Liver (tissue), 9 donors: ENCODE data around the gene RNU6-9. TPM values are rescaled to one million over a fixed set of nuclear protein-coding genes. Genes with fewer than 3 reads are reported as not detected.

Source experiments
- DNase-seq: peaks from one replicate; pipeline ENCODE4 v3.0.0-alpha.2; 2017; ENCODE audit warnings: low spot score
- H3K27ac ChIP-seq, 2 donors: one replicate each; pipeline ENCODE4 v1.7.0; 2013; ENCODE audit warnings: inconsistent platforms in 2 of 2, low read length in 2 of 2, control low read depth in 1 of 2, low read depth in 1 of 2, mild to moderate bottlenecking in 1 of 2
- H3K27me3 ChIP-seq, 4 donors: one replicate each; pipeline versions ENCODE4 v1.6.1 to v1.7.0; 2013; ENCODE audit warnings: low read length in 3 of 4, inconsistent platforms in 1 of 4, mild to moderate bottlenecking in 1 of 4, moderate library complexity in 1 of 4; ENCODE audit not compliant: control insufficient read depth in 4 of 4, insufficient read depth in 4 of 4
- H3K36me3 ChIP-seq, 4 donors: one replicate each; pipeline versions ENCODE4 v1.6.1 to v1.7.0; 2013; ENCODE audit warnings: low read length in 3 of 4, mild to moderate bottlenecking in 3 of 4, low read depth in 1 of 4, moderate library complexity in 1 of 4; ENCODE audit not compliant: control insufficient read depth in 4 of 4, insufficient read depth in 3 of 4
- H3K4me1 ChIP-seq, 4 donors: one replicate each; pipeline versions ENCODE4 v1.6.1 to v1.7.0; 2013; ENCODE audit warnings: low read length in 3 of 4, mild to moderate bottlenecking in 3 of 4, moderate library complexity in 1 of 4; ENCODE audit not compliant: control insufficient read depth in 4 of 4, insufficient read depth in 4 of 4
- H3K4me3 ChIP-seq, 3 donors: one replicate each; pipeline versions ENCODE4 v1.6.1 to v1.7.0; 2013; ENCODE audit warnings: low read length in 3 of 3, control low read depth in 1 of 3, low read depth in 1 of 3, mild to moderate bottlenecking in 1 of 3
- H3K9ac ChIP-seq, 2 donors: one replicate each; pipeline ENCODE4 v1.7.0; 2013; ENCODE audit warnings: low read length in 2 of 2, mild to moderate bottlenecking in 2 of 2, moderate library complexity in 2 of 2, control low read depth in 1 of 2, low read depth in 1 of 2
- H3K9me3 ChIP-seq, 4 donors: one replicate each; pipeline versions ENCODE4 v1.6.1 to v1.7.0; 2013; ENCODE audit warnings: low read length in 3 of 4; ENCODE audit not compliant: control insufficient read depth in 4 of 4
- GABPA ChIP-seq, 2 donors: IDR thresholded peaks in 1 of 2; conservative IDR thresholded peaks in 1 of 2; 2 replicates each; pipeline ENCODE4 v1.6.1; 2016; ENCODE audit warnings: antibody characterized with exemption in 2 of 2, mild to moderate bottlenecking in 1 of 2, moderate library complexity in 1 of 2
- HNF4A ChIP-seq, 2 donors: conservative IDR thresholded peaks; 2 replicates each; pipeline ENCODE4 v1.6.1; 2016; ENCODE audit warnings: antibody characterized with exemption in 2 of 2, mild to moderate bottlenecking in 2 of 2
- RXRA ChIP-seq, 2 donors: IDR thresholded peaks; 2 replicates each; pipeline ENCODE4 v1.6.1; 2017 to 2018; ENCODE audit warnings: antibody characterized with exemption in 2 of 2, mild to moderate bottlenecking in 1 of 2
- YY1 ChIP-seq: IDR thresholded peaks from 2 replicates; pipeline ENCODE4 v1.6.1; 2016; ENCODE audit warnings: antibody characterized with exemption, mild to moderate bottlenecking
- WGBS: extraction: QIAGEN DNeasy Blood & Tissue Kit; methylation state at CpG from one replicate; pipeline ENCODE4 v1.1.7; 2013; 5-methylcytosine and 5-hydroxymethylcytosine counted together
- polyA plus RNA-seq, 2 donors: library from polyadenylated mRNA; stranded (reverse) in 1 of 2; unstranded in 1 of 2; fragments of 200-250 nt in 1 of 2; fragments of >200 nt in 1 of 2; fragmentation: Nextera tagmentation in 1 of 2; extraction: Ambion mirVana in 1 of 2; gene quantifications; one replicate each; pipeline versions ENCODE4 v1.2.1 to v1.2.3, GENCODE V29; 2013 to 2015
- total RNA-seq, 2 donors: library from RNA; depleted of rRNA; stranded (reverse); fragments of >200 nt; gene quantifications; one replicate each; pipeline ENCODE4 v1.2.3, GENCODE V29; 2014
- TF ChIP-seq, protein P1 (sequence below): IDR thresholded peaks from 2 replicates; pipeline ENCODE4 v1.6.1; 2016; ENCODE audit warnings: antibody characterized with exemption, mild to moderate bottlenecking
- donor health status: healthy.
- donor health status: healthy.
- donor health status: healthy.
- donor health status: healthy.
- donor health status: healthy.

Gene RNU6-9
- total and polyA plus RNA-seq, 4 donors: not detected

DNA sequence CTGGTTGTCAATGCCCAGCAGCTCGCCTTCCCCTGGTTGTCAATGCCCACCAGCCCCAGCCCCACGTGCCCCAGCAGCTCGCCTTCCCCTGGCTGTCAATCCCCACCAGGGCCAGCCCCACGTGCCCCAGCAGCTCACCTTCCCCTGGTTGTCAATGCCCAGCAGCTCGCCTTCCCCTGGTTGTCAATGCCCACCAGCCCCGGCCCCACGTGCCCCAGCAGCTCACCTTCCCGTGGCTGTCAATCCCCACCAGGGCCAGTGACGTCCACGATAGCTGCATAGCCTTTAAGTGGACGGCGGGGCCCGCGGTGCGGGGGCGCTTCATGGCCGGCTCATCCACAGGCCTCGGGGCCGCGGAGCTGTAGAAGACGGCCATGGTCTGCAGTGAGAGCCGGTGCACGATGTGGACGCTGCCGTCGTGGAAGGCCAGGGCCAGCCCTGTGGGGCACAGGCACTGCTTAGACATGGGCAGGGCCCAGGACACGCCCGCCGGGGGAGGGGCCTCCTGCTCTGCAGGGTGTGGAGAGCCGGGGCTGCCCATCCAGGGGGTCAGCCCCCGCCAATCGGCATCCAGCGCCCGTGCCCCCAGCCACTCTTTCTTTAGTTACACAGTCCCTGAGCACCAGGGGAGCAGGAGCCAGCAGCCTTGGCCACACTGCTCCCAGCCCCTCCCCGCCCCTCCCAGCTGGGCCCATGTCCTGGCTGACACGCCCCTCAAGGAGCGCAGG, 13.4 kb upstream of the RNU6-9 start:
- H3K9ac ChIP-seq: no peak overlapping the region
- no peaks in the 10 kb centered on the region for H3K4me1 ChIP-seq
- H3K4me3 ChIP-seq: no peak overlapping the region
- H3K36me3 ChIP-seq: peaks cover 3 to 52% (median 12%) of the 10 kb centered on the region in 4 donors
- no peak for DNase-seq
- 92% methylated on average over 37 of the region's 37 CpGs for WGBS
- H3K27ac ChIP-seq: no peak overlapping the region
- H3K9me3 ChIP-seq: no peaks in the 10 kb centered on the region
- no peaks in the 10 kb centered on the region for H3K27me3 ChIP-seq
- no peak for TF ChIP-seq RXRA (IDR thresholded peaks at IDR 0.05)

DNA sequence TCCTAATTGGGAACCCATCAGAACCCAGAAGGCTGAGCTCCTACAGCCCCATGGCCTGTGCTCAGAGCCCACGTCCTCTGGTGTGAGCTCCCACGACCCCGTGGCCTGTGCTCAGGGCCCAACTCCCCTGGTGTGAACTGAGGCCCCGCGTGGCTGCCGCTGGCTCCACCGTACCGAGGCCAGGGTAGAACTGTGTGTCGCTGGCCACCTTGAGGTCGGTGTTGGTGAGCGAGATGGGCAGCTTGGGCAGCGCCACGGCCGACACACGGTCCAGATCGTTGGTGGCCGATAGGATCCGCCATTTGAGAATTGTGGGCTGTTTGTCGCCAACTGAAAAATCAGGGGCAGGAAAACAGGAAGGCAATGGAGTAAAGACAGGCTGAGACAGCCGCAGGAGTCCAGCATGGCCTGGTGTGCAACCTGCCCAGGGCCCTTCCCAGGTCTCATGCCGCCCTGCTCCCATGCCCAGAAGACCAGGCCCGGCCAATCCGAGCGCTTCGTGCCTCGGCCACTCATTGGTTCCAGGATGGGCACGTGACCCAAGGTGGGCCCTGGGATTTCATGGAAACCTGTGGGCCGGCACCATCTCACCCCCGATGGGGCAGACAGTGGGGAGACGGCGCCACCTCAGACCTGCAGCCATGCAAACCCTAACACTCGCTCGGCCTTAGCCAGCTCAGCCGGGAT, 11.8 kb upstream of the RNU6-9 start:
- H3K9me3 ChIP-seq: no peaks in the 10 kb centered on the region
- peaks cover 0 to 54% (median 16%) of the 10 kb centered on the region in 4 donors for H3K36me3 ChIP-seq

GRCh38 chr19:882871-883497, 10.3 kb upstream of the RNU6-9 start:
- WGBS: 96% methylated on average over 30 of the region's 30 CpGs
- Histone ChIP-seq H3K4me3 (no peak overlapping the region), H3K36me3 (peaks cover 0 to 59% (median 18%) of the 10 kb centered on the region in 4 donors), H3K27me3 (no peaks in the 10 kb centered on the region), H3K9me3 (no peaks in the 10 kb centered on the region), H3K27ac (no peak overlapping the region), H3K9ac (no peak overlapping the region), H3K4me1 (no peaks in the 10 kb centered on the region)
- DNase-seq: no peak
- TF ChIP-seq YY1: no peak
- TF ChIP-seq, protein P1, sequence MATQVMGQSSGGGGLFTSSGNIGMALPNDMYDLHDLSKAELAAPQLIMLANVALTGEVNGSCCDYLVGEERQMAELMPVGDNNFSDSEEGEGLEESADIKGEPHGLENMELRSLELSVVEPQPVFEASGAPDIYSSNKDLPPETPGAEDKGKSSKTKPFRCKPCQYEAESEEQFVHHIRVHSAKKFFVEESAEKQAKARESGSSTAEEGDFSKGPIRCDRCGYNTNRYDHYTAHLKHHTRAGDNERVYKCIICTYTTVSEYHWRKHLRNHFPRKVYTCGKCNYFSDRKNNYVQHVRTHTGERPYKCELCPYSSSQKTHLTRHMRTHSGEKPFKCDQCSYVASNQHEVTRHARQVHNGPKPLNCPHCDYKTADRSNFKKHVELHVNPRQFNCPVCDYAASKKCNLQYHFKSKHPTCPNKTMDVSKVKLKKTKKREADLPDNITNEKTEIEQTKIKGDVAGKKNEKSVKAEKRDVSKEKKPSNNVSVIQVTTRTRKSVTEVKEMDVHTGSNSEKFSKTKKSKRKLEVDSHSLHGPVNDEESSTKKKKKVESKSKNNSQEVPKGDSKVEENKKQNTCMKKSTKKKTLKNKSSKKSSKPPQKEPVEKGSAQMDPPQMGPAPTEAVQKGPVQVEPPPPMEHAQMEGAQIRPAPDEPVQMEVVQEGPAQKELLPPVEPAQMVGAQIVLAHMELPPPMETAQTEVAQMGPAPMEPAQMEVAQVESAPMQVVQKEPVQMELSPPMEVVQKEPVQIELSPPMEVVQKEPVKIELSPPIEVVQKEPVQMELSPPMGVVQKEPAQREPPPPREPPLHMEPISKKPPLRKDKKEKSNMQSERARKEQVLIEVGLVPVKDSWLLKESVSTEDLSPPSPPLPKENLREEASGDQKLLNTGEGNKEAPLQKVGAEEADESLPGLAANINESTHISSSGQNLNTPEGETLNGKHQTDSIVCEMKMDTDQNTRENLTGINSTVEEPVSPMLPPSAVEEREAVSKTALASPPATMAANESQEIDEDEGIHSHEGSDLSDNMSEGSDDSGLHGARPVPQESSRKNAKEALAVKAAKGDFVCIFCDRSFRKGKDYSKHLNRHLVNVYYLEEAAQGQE: no peak
- TF ChIP-seq HNF4A (conservative IDR thresholded peaks at IDR 0.05): no peak

More for the DNA sequence above, 11.8 kb upstream of the RNU6-9 start:
- H3K9ac ChIP-seq: no peak overlapping the region
- no peak overlapping the region for H3K4me3 ChIP-seq
- 98% methylated on average over 34 of the region's 34 CpGs for WGBS
- DNase-seq: no peak
- no peak for TF ChIP-seq GABPA (IDR thresholded peaks at IDR 0.05 in 1 of 2, conservative IDR thresholded peaks at IDR 0.05 in 1 of 2)
- H3K27me3 ChIP-seq: no peaks in the 10 kb centered on the region
- no peaks in the 10 kb centered on the region for H3K4me1 ChIP-seq
- no peak overlapping the region for H3K27ac ChIP-seq
